GM21723 (cell line): Measurements from ENCODE around the gene CDK16.

Experiments used
- ATAC-seq: cut with Tn5 transposase; IDR thresholded peaks from one replicate; pipeline ENCODE4 v1.9.1; 2021; ENCODE audit warnings: mild to moderate bottlenecking, moderate library complexity; ENCODE audit not compliant: unreplicated experiment

CDK16 gene

GRCh38 chrX:47185241-47185640 is 33.2 kb upstream of the CDK16 start:
- no peak for ATAC-seq

- no peak for ATAC-seq
Observed at GRCh38 chrX:47186096-47186740, 32.3 kb upstream of the CDK16 start.

- no peak for ATAC-seq
Observed at GRCh38 chrX:47187106-47187677, 31.3 kb upstream of the CDK16 start.

- no peak for ATAC-seq
Observed at GRCh38 chrX:47189906-47190305, 28.6 kb upstream of the CDK16 start.

- peak; percentile 47 for ATAC-seq
Observed at GRCh38 chrX:47190445-47191269, 27.8 kb upstream of the CDK16 start.

- no peak for ATAC-seq
Observed at GRCh38 chrX:47191331-47191730, 27.1 kb upstream of the CDK16 start.

- ATAC-seq = no peak
Observed at GRCh38 chrX:47191806-47192401, 26.6 kb upstream of the CDK16 start.

- peak; percentile 82 for ATAC-seq
Observed at GRCh38 chrX:47193475-47194193, 24.8 kb upstream of the CDK16 start, which contains the start of gene UBA1. Gene UBA1 (plus strand): TSS chrX:47193829. CDS start chrX:47198803, 4,974 bp downstream.

GRCh38 chrX:47194194-47194787 is 24.2 kb upstream of the CDK16 start:
- peak; percentile 1 for ATAC-seq

GRCh38 chrX:47196098-47196497 is 22.4 kb upstream of the CDK16 start:
- ATAC-seq = no peak

- ATAC-seq = no peak
Observed at GRCh38 chrX:47197526-47197925, 21.0 kb upstream of the CDK16 start.

GRCh38 chrX:47198026-47198686 is 20.3 kb upstream of the CDK16 start:
- no peak for ATAC-seq

- no peak for ATAC-seq
Observed at GRCh38 chrX:47198687-47199080, 19.8 kb upstream of the CDK16 start.

- ATAC-seq = no peak
Observed at GRCh38 chrX:47199286-47199685, 19.2 kb upstream of the CDK16 start.

GRCh38 chrX:47200385-47201150 is 17.9 kb upstream of the CDK16 start:
- no peak for ATAC-seq

- no peak for ATAC-seq
Observed at GRCh38 chrX:47201345-47201944, 17.0 kb upstream of the CDK16 start.

GRCh38 chrX:47202316-47202715 is 16.2 kb upstream of the CDK16 start:
- no peak for ATAC-seq

- ATAC-seq = no peak
Observed at GRCh38 chrX:47202877-47203276, 15.6 kb upstream of the CDK16 start.

- no peak for ATAC-seq
Observed at GRCh38 chrX:47204970-47205369, 13.5 kb upstream of the CDK16 start.
